BE2C (cell line): Measurements from ENCODE around the gene MOK.

Experiments used
- DNase-seq: peaks from one replicate; pipeline ENCODE4 v3.0.0-alpha.2; 2020
- H3K27me3 ChIP-seq: fragments of 250-450 bp; sonication (Bioruptor Pico); 2 replicates; pipeline ENCODE4 v1.5.1; 2020; ENCODE audit warnings: mild to moderate bottlenecking
- H3K36me3 ChIP-seq: fragments of 250-450 bp; sonication (Bioruptor Pico); 2 replicates; pipeline ENCODE4 v1.5.1; 2020; ENCODE audit warnings: mild to moderate bottlenecking
- H3K4me1 ChIP-seq: fragments of 250-450 bp; sonication (Bioruptor Pico); 2 replicates; pipeline ENCODE4 v1.5.1; 2020
- H3K4me3 ChIP-seq: 2 replicates; pipeline ENCODE4 v1.5.1; 2011; ENCODE audit warnings: low read depth, low read length
- H3K9me3 ChIP-seq: fragments of 250-450 bp; sonication (Bioruptor Pico); 2 replicates; pipeline ENCODE4 v1.5.1; 2020
- CTCF ChIP-seq: IDR thresholded peaks from 2 replicates; pipeline ENCODE4 v1.5.1; 2012; ENCODE audit warnings: mild to moderate bottlenecking, low read depth, low read length

Gene MOK

GRCh38 chr14:102326583-102326982 is 21.6 kb upstream of the MOK start:
- Histone ChIP-seq H3K4me1 (no peaks in the 10 kb centered on the region), H3K4me3 (no peak overlapping the region), H3K27me3 (no peaks in the 10 kb centered on the region), H3K9me3 (no peaks in the 10 kb centered on the region), H3K36me3 (no peaks in the 10 kb centered on the region)
- no peak for TF ChIP-seq CTCF
- no peak for DNase-seq

GRCh38 chr14:102325791-102326345 is 20.9 kb upstream of the MOK start:
- H3K36me3 ChIP-seq, result no peaks in the 10 kb centered on the region
- H3K4me1 ChIP-seq, result no peaks in the 10 kb centered on the region
- no peaks in the 10 kb centered on the region for H3K9me3 ChIP-seq
- H3K27me3 ChIP-seq, result no peaks in the 10 kb centered on the region
- TF ChIP-seq CTCF, result no peak
- DNase-seq, result peak; percentile 32
- no peak overlapping the region for H3K4me3 ChIP-seq

- Histone ChIP-seq H3K4me3 (no peak overlapping the region), H3K4me1 (no peaks in the 10 kb centered on the region; the same call in 1 of the 2 replicates), H3K36me3 (no peaks in the 10 kb centered on the region), H3K9me3 (no peaks in the 10 kb centered on the region), H3K27me3 (no peaks in the 10 kb centered on the region)
- peak; percentile 86 for TF ChIP-seq CTCF
- peak; percentile 68 for DNase-seq
Observed at GRCh38 chr14:102323102-102323501, 18.1 kb upstream of the MOK start.

- Histone ChIP-seq H3K4me3 (no peak overlapping the region), H3K27me3 (no peaks in the 10 kb centered on the region), H3K9me3 (no peaks in the 10 kb centered on the region), H3K36me3 (no peaks in the 10 kb centered on the region), H3K4me1 (peaks cover 6% of the 10 kb centered on the region)
- no peak for DNase-seq
- no peak for TF ChIP-seq CTCF
Observed at GRCh38 chr14:102321456-102322422, 16.8 kb upstream of the MOK start.

GRCh38 chr14:102320671-102321455 is 15.9 kb upstream of the MOK start:
- no peak for DNase-seq
- H3K36me3 ChIP-seq, result no peaks in the 10 kb centered on the region
- H3K4me3 ChIP-seq, result peak overlapping the region; percentile 87
- no peaks in the 10 kb centered on the region for H3K9me3 ChIP-seq
- H3K27me3 ChIP-seq, result no peaks in the 10 kb centered on the region
- no peak for TF ChIP-seq CTCF
- peaks cover 6% of the 10 kb centered on the region for H3K4me1 ChIP-seq
